GM19239 (cell line): ENCODE measurements around the gene EYA2.
A peak's percentile ranks its signal among the peaks of the same experiment; 100 is the strongest.

Experiments
- DNase-seq: peaks from one replicate; pipeline ENCODE4 v3.0.0; 2011; ENCODE audit warnings: low spot score; ENCODE audit not compliant: insufficient read length
- FAIRE-seq: peaks from 2 replicates; lab custom pipeline; 2011; peaks lifted over from hg19 to GRCh38; lab: Jason Lieb, UNC

Gene EYA2

GRCh38 chr20:46974669-46975434 lies 80.2 kb downstream of the EYA2 start:
- no peak for FAIRE-seq

GRCh38 chr20:46975976-46976375 lies 81.3 kb downstream of the EYA2 start:
- DNase-seq (no peak), FAIRE-seq (no peak)

More at GRCh38 chr20:46974669-46975434, 80.2 kb downstream of the EYA2 start:
- DNase-seq: no peak

DNA sequence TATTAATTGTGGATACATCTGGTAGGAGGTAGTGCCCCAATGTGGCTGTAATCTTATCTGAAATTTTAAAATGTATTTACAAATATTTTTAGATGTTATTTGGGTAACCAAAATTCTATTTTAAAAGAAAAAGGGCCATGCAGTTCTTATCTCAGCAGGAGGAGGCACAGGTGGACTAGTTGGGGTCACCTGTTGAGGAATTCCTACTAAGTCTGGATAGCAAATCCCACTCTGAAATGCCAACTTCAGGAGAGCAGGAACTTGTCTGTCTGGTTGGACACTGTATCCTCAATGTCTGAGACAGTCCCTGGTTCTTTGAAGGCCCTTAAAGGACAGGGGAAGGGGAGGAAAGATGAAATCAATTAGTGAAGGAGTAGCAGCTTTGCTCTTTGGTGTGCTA lies 82.6 kb downstream of the EYA2 start:
- FAIRE-seq: no peak

GRCh38 chr20:46977909-46978588 lies 83.4 kb downstream of the EYA2 start:
- FAIRE-seq (no peak), DNase-seq (no peak)

More for the DNA sequence above, 82.6 kb downstream of the EYA2 start:
- DNase-seq: no peak

- DNase-seq: no peak
- FAIRE-seq: no peak
These were observed 84.4 kb downstream of the EYA2 start for GRCh38 chr20:46978951-46979491.

GRCh38 chr20:46979603-46980241 lies 85.1 kb downstream of the EYA2 start:
- DNase-seq: no peak
- FAIRE-seq: no peak

DNA sequence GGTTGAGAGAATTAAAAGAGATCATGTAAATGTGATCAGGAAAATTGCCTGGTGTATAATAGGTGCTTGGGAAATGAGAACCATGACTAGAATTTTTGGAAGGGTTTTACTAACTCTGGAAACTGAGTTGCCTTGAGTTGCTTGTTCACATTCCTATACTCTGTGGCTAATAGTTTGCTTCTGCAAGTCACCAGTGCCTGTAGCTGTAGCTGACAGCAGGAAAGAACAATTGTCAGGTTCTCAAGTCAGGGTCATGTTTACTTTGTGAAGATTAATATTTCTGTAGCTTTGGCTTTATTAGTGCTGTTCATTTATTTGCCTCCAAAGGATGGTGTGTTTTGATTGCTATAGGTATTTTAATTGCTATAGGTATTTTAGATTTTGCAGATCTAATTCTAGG lies 86.5 kb downstream of the EYA2 start:
- no peak for DNase-seq
- FAIRE-seq: no peak

DNA sequence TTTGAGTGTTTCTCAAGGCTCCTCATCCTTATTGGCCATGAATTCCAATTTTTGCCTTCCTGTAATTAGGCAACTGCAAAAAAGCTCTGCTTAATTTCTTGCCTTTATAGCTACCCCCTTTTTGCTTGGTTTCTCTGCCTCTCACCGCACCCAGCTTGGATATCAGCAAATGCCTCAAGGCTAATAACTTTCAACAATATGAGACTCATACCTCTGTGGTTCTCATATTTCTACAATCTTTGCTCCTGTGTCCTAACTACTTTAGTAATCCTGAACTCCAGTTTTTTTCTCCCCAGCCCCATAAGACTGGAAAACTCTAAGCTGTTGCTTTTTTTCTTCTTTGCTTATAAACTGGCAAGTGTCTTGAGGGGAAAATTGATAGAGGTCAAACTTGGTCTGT lies 88.8 kb downstream of the EYA2 start:
- no peak for FAIRE-seq
- no peak for DNase-seq

- FAIRE-seq: no peak
- DNase-seq: no peak
These were observed 89.8 kb downstream of the EYA2 start for GRCh38 chr20:46984405-46984804.

DNA sequence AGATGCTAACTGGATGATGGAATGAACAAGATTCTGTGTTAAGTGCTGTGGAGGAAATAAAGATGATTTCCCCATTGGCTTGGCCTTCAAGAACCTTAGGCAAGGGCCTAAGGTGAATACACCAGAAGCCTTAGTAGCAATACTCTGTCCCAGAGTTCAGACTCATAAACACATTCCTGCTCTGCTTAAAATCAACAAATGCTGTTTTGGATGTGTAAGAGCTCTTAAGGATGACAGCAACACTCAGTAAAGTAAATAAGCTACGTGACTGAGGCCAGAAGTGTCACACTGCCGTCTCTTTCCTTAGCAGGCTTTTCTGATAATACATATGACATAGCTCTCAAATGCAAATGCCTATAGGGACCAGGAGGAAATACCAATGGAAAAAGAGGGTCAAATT lies 90.6 kb downstream of the EYA2 start:
- FAIRE-seq (no peak), DNase-seq (no peak)

DNA sequence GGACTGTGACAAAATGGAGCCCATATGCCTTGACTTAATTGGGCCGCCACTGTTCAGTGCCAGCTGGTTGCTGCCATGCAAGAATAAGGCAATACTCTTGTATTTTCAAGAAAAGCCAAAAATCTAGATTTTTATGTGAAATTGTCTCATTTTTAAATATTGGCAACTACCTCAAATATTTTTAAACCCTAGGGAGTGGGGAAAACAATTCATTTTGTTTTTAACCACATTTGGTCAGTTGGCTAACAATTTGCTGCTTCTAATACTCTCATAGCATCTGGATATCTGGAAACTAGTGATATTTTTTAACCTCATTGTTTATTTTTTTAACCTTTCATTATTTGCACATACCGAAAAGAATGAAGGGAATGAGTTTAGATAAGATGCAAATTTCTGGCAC lies 91.0 kb downstream of the EYA2 start:
- DNase-seq: no peak
- no peak for FAIRE-seq

- DNase-seq: no peak
These were observed 92.4 kb downstream of the EYA2 start for GRCh38 chr20:46987001-46987400.

DNA sequence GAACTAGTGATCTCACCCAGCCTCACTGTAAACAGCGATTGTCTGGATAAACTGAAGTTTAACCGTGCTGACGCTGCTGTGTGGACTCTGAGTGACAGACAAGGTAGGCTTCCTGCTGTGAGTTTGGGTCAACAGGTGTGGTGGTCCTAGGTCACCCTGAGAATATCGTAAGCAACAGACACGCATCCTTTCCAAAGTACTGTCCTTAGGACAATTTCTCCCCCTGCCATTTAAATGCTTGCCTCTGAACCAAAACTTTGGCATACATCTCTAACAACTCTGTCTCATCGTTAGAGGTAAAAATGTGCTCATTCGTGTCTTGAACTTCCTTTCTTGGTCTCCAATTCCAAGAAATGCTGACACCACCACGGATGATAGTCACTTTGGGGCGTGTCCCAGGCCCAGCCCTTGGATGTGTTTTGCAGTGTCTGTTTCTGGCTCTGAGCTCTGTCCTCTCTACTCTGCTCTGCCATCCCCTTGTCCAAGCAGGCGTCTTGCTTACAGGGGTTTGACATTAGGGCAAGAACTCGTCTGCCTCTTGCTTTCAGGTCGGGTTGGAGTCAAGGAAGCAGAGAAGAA lies 95.5 kb downstream of the EYA2 start:
- FAIRE-seq (no peak), DNase-seq (no peak)

More at GRCh38 chr20:46987001-46987400, 92.4 kb downstream of the EYA2 start:
- FAIRE-seq: no peak

DNA sequence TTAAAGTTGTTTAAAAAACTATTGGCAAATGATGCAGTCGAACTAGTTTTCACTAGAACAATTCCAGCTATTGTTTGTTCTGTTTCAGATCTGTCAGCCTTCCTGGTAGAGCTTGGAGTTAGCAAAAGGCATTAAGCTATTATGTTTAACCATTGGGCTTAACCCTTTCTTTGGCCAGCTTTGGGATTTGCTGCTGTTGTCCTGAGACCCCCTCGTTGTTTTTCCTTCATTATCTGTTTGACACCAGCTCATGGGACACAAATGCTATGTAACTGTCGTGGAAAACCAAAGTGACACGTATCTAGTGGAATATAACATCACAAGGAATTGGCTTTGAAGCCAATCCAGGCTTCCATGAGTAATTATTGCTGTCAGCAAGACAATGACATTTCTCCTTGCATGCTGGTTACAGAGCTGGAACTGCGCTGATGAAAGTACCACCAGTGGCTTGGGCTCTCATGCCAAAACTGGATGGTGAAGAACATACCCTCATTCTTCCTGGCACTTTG lies 96.0 kb downstream of the EYA2 start:
- FAIRE-seq (no peak), DNase-seq (no peak)

GRCh38 chr20:46991168-46991567 lies 96.5 kb downstream of the EYA2 start:
- no peak for FAIRE-seq

GRCh38 chr20:46991880-46992639 lies 97.4 kb downstream of the EYA2 start:
- FAIRE-seq (no peak), DNase-seq (no peak)

More at GRCh38 chr20:46991168-46991567, 96.5 kb downstream of the EYA2 start:
- no peak for DNase-seq

- FAIRE-seq (no peak), DNase-seq (no peak)
These were observed 98.0 kb downstream of the EYA2 start for GRCh38 chr20:46992640-46993035.

- no peak for FAIRE-seq
- no peak for DNase-seq
These were observed 98.9 kb downstream of the EYA2 start for GRCh38 chr20:46993465-46994095.

- DNase-seq (peak; percentile 58), FAIRE-seq (peak; percentile 66)
These were observed 99.7 kb downstream of the EYA2 start for GRCh38 chr20:46994341-46994740.
